ENCODE measurements around the gene KRTAP10-12. TPM values are rescaled to one million over a fixed set of nuclear protein-coding genes. Genes with fewer than 3 reads are reported as not detected.
A peak's percentile ranks its signal among the peaks of the same experiment; 100 is the strongest.

KRTAP10-12 gene
- total RNA-seq, 1 experiment from 2014 or later, result not detected

GRCh38 chr21:44734026-44734745 lies 37.2 kb downstream of the KRTAP10-12 start:
- Histone ChIP-seq H3K36me3 (ENCODE audit: low read depth, low read length) (peaks cover 16% of the 10 kb centered on the region; the same call in 1 of the 2 replicates), H3K9me3 (ENCODE audit: low read length) (peaks cover 13% of the 10 kb centered on the region; the same call in 1 of the 2 replicates), H3K79me2 (ENCODE audit: low read length) (no peaks in the 10 kb centered on the region), H3K27me3 (ENCODE audit: low read length) (no peaks in the 10 kb centered on the region), H4K20me1 (ENCODE audit: low read length) (no peaks in the 10 kb centered on the region), H3K27ac (ENCODE audit: low read length) (peak overlapping the region; percentile 75), H3K4me2 (ENCODE audit: low read length) (no peak overlapping the region), H3F3A (ENCODE audit: low read length, unreplicated experiment) (no peaks in the 10 kb centered on the region), H3K9me2 (replicated peaks; ENCODE audit: low read length) (no peaks in the 10 kb centered on the region), H3K4me3 (ENCODE audit: low read length) (no peak overlapping the region), H3K9ac (ENCODE audit: low read length) (peak overlapping the region; percentile 14; the same call in 1 of the 2 replicates), H2AFZ (ENCODE audit: low read length) (no peak overlapping the region), H3K4me1 (ENCODE audit: insufficient read depth, low read length) (peaks cover 24% of the 10 kb centered on the region)
- intact Hi-C loops (cut with micrococcal nuclease), result no loop called here
- CTCF ChIA-PET, result interaction anchor here (1.0 kb wide), 1 partner anchor 8 kb away, joined by 3 read pairs; no protein-coding TSS in a partner anchor
- ATAC-seq, result peak; percentile 15
- TF ChIP-seq EZH2phosphoT487 (IDR thresholded peaks at IDR 0.05; ENCODE audit: borderline replicate concordance, low read length) (no peak), EZH2 (IDR thresholded peaks at IDR 0.05; ENCODE audit: low read length, unreplicated experiment) (no peak)
- TF ChIP-seq, protein P1, sequence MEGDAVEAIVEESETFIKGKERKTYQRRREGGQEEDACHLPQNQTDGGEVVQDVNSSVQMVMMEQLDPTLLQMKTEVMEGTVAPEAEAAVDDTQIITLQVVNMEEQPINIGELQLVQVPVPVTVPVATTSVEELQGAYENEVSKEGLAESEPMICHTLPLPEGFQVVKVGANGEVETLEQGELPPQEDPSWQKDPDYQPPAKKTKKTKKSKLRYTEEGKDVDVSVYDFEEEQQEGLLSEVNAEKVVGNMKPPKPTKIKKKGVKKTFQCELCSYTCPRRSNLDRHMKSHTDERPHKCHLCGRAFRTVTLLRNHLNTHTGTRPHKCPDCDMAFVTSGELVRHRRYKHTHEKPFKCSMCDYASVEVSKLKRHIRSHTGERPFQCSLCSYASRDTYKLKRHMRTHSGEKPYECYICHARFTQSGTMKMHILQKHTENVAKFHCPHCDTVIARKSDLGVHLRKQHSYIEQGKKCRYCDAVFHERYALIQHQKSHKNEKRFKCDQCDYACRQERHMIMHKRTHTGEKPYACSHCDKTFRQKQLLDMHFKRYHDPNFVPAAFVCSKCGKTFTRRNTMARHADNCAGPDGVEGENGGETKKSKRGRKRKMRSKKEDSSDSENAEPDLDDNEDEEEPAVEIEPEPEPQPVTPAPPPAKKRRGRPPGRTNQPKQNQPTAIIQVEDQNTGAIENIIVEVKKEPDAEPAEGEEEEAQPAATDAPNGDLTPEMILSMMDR (conservative IDR thresholded peaks at IDR 0.05; ENCODE audit: low read depth, low read length), result no peak
- peak; percentile 43 for DNase-seq
- POLR2A ChIA-PET (ENCODE audit: unreplicated experiment), result interaction anchor here (0.6 kb wide), 1 partner anchor 782 kb away, joined by 3 read pairs; no protein-coding TSS in a partner anchor
- no TSS peak for BruUV-seq (replicated peaks)

DNA sequence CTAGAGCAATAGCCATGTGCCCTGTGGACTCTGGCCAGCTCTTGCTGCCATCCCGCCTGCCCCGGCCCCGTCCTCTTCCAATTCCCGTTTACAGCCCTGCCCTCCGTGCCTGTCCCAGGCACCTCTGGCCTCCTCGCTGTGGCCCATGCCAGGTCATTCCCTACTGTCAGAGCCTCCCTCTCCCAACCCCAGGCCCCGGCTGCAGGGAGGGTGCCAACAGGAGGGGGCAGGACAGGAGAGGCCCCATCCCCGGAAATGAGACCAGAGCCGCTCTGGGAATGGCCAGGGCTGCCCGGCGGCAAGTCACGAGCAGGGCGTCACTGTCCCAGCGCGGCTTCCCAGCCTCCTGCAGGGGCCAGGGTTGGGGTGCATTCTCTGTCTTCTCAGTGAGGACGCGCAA lies 37.9 kb downstream of the KRTAP10-12 start:
- H3K4me3 ChIP-seq (ENCODE audit: low read length), result no peak overlapping the region
- DNase-seq (no peak), ATAC-seq (no peak)
- no peak for TF ChIP-seq EZH2phosphoT487 (IDR thresholded peaks at IDR 0.05; ENCODE audit: borderline replicate concordance, low read length)
- TF ChIP-seq EZH2 (IDR thresholded peaks at IDR 0.05; ENCODE audit: low read length, unreplicated experiment), result no peak
- TF ChIP-seq, protein P1 (conservative IDR thresholded peaks at IDR 0.05; ENCODE audit: low read depth, low read length), result no peak
- no peaks in the 10 kb centered on the region for H3K27me3 ChIP-seq (ENCODE audit: low read length)
- no peak overlapping the region for H3K4me2 ChIP-seq (ENCODE audit: low read length)
- no peak overlapping the region for H2AFZ ChIP-seq (ENCODE audit: low read length)
- no peaks in the 10 kb centered on the region for H3K79me2 ChIP-seq (ENCODE audit: low read length)
- peaks cover 16% of the 10 kb centered on the region; the same call in 1 of the 2 replicates for H3K36me3 ChIP-seq (ENCODE audit: low read depth, low read length)
- intact Hi-C loops (cut with micrococcal nuclease), result no loop called here
- H3K4me1 ChIP-seq (ENCODE audit: insufficient read depth, low read length), result peaks cover 24% of the 10 kb centered on the region
- POLR2A ChIA-PET (ENCODE audit: unreplicated experiment), result interaction anchor here (0.6 kb wide), 1 partner anchor 782 kb away, joined by 3 read pairs; no protein-coding TSS in a partner anchor
- H3F3A ChIP-seq (ENCODE audit: low read length, unreplicated experiment), result no peaks in the 10 kb centered on the region
- H3K27ac ChIP-seq (ENCODE audit: low read length), result no peak overlapping the region
- no TSS peak for BruUV-seq (replicated peaks)
- H3K9ac ChIP-seq (ENCODE audit: low read length), result no peak overlapping the region
- CTCF ChIA-PET, result no interaction called here
- H3K9me2 ChIP-seq (replicated peaks; ENCODE audit: low read length), result no peaks in the 10 kb centered on the region
- H3K9me3 ChIP-seq (ENCODE audit: low read length), result peaks cover 13% of the 10 kb centered on the region; the same call in 1 of the 2 replicates
- no peaks in the 10 kb centered on the region for H4K20me1 ChIP-seq (ENCODE audit: low read length)

DNA sequence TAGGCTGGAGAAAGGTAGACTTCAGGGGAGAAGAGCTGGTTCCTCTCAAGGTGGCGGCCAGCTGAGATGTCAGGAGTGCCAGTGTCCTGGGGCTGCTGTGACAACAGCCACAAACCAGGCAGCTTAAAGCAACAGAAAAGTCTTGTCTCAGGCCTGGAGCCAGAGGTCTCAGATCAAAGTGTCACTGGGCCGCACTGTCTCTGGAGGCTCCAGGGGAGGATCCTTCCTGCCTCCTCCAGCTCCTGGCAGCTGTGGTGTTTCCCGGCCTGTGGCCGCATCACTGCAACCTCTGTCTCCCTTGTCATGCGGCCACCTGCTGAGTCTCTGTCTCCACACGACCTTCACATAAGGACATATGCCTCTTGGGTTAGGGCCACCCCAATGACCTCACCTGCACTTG lies 38.8 kb downstream of the KRTAP10-12 start:
- H3K9me3 ChIP-seq (ENCODE audit: low read length), result peaks cover 13% of the 10 kb centered on the region; the same call in 1 of the 2 replicates
- DNase-seq, result no peak
- peaks cover 16% of the 10 kb centered on the region; the same call in 1 of the 2 replicates for H3K36me3 ChIP-seq (ENCODE audit: low read depth, low read length)
- no peak overlapping the region for H2AFZ ChIP-seq (ENCODE audit: low read length)
- 0 out of 2 replicates have a peak overlapping the region, but pooled peaks have one; percentile 44 for H3K9ac ChIP-seq (ENCODE audit: low read length)
- H3K9me2 ChIP-seq (replicated peaks; ENCODE audit: low read length), result no peaks in the 10 kb centered on the region
- no peak overlapping the region for H3K4me3 ChIP-seq (ENCODE audit: low read length)
- no peaks in the 10 kb centered on the region for H3K27me3 ChIP-seq (ENCODE audit: low read length)
- peaks cover 24% of the 10 kb centered on the region for H3K4me1 ChIP-seq (ENCODE audit: insufficient read depth, low read length)
- BruUV-seq (replicated peaks), result no TSS peak
- H3K27ac ChIP-seq (ENCODE audit: low read length), result peak overlapping the region; percentile 67
- ChIA-PET CTCF (no interaction called here), POLR2A (ENCODE audit: unreplicated experiment) (interaction anchor here (0.6 to 0.9 kb wide), 2 partner anchors 17 to 64 kb away, joined by 4 read pairs; no protein-coding TSS in a partner anchor)
- H3F3A ChIP-seq (ENCODE audit: low read length, unreplicated experiment), result no peaks in the 10 kb centered on the region
- intact Hi-C loops (cut with micrococcal nuclease), result no loop called here
- no peak for ATAC-seq
- H3K4me2 ChIP-seq (ENCODE audit: low read length), result no peak overlapping the region
- no peaks in the 10 kb centered on the region for H4K20me1 ChIP-seq (ENCODE audit: low read length)
- no peaks in the 10 kb centered on the region for H3K79me2 ChIP-seq (ENCODE audit: low read length)
- TF ChIP-seq EZH2phosphoT487 (IDR thresholded peaks at IDR 0.05; ENCODE audit: borderline replicate concordance, low read length), result no peak
